ENCODE results near the gene PTP4A1. TPM values are rescaled to one million over a fixed set of nuclear protein-coding genes. Genes with fewer than 3 reads are reported as not detected.

PTP4A1 gene
- polyA plus RNA-seq, 2 donors, result 16.0 to 30.9 TPM

- Histone ChIP-seq H3K27ac (ENCODE audit: low read depth in 2 of 2, low read length in 1 of 2) (no peak overlapping the region), H3K27me3 (ENCODE audit: control insufficient read depth in 1 of 2, insufficient read depth in 2 of 2, low read length in 2 of 2) (no peaks in the 10 kb centered on the region), H3K4me1 (ENCODE audit: control insufficient read depth in 2 of 2, insufficient read depth in 2 of 2, low read length in 1 of 2) (no peaks in the 10 kb centered on the region), H3K9me3 (ENCODE audit: control insufficient read depth in 2 of 2, insufficient read depth in 1 of 2, low read depth in 1 of 2, low read length in 1 of 2) (no peaks in the 10 kb centered on the region), H3K36me3 (ENCODE audit: control insufficient read depth in 2 of 2, insufficient read depth in 2 of 2, low read length in 1 of 2) (no peaks in the 10 kb centered on the region), H3K4me3 (ENCODE audit: low read depth in 1 of 2, low read length in 2 of 2) (no peak overlapping the region)
- 80 to 86% methylated on average over 1 of the region's 1 CpG for WGBS, 2 donors
These were observed 43.3 kb downstream of the PTP4A1 start for GRCh38 chr6:63615590-63615989.

Other genes with a start within 250 kb of the PTP4A1 start
- 1 to 10 TPM; 4.3 to 5.7 TPM for gene PHF3, start 63.3 kb downstream of the PTP4A1 start, polyA plus RNA-seq